WTC11 (cell line): Measurements from ENCODE around the gene LYL1.

Source experiments
- ATF2 ChIP-seq: sonication (generic); formaldehyde crosslinking; IDR thresholded peaks from 2 replicates; pipeline ENCODE4 v1.8.1; 2022; ENCODE audit warnings: low read depth, missing genetic modification reagents, borderline replicate concordance
- CTCF ChIP-seq: fragments of 200-600 bp; IDR thresholded peaks from 2 replicates; pipeline ENCODE4 v1.8.0; 2022; ENCODE audit warnings: antibody characterized with exemption
- NFYB ChIP-seq: sonication (generic); formaldehyde crosslinking; conservative IDR thresholded peaks from 2 replicates; pipeline ENCODE4 v1.8.0; 2022; ENCODE audit warnings: low read depth, missing genetic modification reagents

- TF ChIP-seq CTCF (no peak), ATF2 (CRISPR knock-in tag) (no peak), NFYB (CRISPR knock-in tag) (no peak)
Observed at GRCh38 chr19:13128583-13128982, 25.9 kb upstream of the LYL1 start.
